HG02938 (cell line): ENCODE measurements around the gene GABARAPL2.

ENCODE experiments used
- ATAC-seq: cut with Tn5 transposase; IDR thresholded peaks from one replicate; pipeline ENCODE4 v1.9.1; 2021; ENCODE audit warnings: mild to moderate bottlenecking, moderate library complexity; ENCODE audit not compliant: unreplicated experiment

Gene GABARAPL2

DNA sequence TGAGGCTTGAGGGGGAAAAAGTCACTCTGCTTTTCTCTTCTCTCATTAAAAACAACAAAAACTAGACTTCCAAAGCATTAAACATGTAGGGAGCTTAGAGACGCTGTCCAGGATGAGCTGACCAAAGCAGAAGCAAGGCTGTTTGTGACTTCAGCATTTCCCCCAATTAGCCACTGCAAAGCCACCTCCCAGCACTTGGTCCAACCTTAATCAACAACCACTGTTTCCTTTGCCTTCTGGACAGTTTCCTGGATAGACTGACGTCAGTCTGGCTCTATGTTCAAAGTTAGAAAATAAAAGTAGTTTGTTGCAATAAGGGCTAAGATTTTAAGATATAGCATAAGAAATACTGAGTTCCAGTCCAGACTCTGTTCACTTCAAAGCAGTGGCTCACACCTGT lies 13.2 kb upstream of the GABARAPL2 start:
- no peak for ATAC-seq

DNA sequence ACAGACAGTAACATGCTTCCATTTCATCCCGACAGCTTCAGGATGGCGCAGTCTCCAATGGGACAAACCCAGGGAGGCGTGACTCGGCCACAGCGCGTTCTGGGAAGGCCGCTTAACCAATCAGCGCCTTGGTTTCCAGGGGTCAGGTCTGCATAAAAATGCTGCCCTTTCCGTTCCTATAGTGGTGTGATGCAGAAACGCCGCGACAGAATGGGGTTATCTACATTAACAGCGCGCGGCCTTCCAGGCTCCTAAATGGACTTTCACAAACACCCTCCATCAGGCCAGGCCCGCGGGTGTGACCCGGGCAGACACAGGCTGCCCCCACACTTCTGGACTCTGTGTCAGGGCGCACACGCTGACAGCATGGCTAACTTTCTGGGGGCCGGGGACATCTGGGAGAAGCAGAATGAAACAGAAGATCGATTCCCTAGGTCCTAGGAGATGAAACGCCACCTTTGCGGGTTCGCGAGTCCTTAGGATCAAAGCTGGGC lies 10.9 kb upstream of the GABARAPL2 start:
- ATAC-seq = peak; percentile 20

DNA sequence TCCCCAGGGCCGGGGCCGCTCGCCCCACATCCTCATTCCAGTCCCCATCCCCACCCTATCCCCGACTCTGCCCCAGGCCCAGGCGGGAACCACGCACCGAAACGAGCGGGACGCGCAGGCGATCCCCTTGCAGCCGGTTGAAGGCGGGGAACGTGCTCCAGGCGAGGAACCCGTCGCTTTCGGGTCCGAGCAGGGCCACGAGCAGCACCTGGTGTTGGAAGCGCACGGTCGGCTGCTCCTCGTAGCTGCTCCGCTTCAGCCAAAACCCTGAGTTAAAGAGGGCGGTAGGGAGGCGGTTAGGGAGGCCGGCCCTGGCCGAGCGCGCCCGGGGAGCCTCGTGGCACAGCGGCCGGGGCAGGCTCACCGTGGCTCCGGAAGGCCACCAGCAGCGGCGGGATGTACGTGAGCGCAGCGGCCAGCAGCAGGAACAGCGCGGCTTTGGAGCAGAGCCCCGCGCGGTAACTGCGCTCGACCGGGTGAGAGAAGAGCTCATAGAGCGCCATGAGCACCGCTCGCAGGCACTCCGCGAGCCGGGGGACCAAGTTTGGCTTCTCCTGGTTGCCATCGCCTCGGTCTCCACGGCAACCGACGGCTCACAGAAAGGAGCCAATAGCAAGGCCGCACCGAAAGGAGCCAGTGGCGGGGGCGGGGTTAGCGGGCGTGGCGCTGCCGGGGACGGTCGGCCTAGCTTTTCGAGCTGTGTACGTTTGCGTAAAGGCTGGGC lies 10.3 kb upstream of the GABARAPL2 start, which contains the start of gene TMEM231:
TSS of gene TMEM231 (minus strand) at position 546 of the 724 bp plus-strand sequence. CDS start at position 503, 43 bp downstream.
- peak; percentile 95 for ATAC-seq

DNA sequence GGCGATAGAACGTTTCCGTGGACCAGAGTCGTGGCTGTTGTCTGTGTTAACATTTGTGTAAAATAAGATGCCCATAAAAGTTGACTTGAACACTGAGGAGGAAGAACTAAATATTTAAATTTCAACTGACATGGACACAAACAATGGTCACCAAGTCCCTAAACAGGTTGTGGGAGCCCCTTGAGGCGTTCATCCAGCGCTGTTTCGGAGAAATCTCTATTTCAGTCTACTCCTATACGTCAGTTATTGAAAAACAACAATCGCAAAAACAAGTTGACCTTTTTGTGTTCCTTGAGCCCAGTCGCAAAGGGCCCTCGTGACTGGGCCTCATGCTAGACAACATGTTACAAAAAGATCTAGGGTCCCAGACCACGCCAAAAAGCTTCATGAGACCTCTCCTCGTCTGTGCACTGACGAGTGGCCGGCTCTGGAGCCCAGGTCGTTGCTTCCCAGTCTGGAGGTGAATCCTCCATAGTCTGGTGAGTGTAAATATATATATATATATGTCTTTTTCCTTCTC lies 9.7 kb upstream of the GABARAPL2 start:
- ATAC-seq = no peak

DNA sequence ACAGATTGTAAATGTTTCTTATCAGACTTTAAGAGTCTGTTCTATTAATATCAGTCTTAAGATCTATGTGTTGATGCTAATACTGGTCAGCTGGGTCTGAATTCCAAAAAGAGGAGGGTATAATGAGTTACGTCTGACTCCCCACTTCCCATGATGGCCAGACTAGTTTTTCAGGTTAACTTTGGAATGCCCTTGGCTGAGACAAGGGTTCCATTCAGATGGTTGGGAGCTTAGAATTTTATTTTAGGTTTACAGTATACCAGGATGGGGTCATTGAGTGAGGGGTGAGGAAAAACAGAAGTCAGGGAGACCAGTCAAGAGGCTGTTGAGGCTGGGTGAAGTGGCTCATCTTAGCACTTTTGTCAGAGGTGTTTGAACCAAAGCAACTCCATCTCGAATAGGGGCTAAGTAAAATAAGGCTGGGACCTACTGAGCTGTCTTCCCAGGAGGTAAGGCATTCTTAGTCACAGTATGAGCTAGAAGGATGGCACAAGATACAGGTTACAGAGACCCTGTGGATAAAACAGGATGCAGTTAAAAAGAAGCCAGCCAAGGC lies 7.3 kb upstream of the GABARAPL2 start:
- no peak for ATAC-seq

DNA sequence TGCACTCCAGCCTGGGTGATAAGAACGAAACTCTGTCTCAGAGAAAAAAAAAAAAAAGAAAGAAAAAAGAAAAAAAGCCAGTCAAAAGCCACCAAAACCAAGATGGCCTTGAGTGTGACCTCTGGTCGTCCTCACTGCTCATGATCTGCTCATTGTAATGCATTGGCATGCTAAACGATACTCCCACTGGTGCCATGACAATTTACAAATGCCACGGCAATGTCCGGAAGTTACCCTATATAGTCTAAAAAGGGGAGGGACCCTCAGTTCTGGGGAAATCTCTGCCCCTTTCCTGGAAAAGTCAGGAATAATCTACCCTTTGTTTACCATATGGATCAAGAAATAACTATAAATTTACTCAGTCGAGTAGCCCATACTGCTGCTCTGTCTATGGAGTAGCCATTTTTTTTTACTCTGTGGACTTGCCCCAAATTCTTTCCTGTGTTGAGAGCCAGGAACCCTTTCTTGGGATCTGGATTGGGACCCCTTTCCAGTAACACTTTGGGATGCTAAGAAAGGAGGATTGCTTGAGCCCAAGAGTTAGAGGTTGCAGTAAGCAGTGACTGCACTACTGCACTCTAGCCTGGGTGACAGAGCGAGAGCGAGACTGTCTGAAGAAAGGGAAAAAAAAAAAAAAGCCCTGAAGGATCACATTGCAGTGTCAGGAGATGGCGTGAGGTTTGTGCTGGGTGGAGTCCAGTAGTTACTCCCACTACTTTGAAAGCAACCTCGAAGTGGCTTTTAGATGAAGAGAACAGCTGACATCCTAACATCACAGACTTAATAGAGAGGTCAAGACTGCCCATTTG lies 6.4 kb upstream of the GABARAPL2 start:
- no peak for ATAC-seq

DNA sequence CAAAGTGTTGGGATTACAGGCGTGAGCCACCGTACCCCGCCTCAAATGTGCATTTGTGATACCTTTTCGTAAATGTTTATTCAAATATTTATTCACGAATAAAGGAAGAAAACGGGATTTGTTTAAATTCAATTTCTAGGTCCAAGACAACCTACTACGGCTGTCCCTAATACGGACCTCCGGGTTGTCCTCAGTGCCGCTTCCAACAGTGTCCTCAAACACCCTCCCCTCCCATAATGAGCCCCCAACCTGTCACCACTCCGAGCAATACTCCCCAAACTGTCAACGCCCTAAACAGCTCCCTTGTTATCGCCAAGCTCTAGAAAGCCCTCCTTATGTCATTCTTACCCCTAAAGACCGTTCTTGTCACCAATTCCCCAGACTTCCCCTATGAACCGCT lies 539 bp upstream of the GABARAPL2 start:
- ATAC-seq = no peak

DNA sequence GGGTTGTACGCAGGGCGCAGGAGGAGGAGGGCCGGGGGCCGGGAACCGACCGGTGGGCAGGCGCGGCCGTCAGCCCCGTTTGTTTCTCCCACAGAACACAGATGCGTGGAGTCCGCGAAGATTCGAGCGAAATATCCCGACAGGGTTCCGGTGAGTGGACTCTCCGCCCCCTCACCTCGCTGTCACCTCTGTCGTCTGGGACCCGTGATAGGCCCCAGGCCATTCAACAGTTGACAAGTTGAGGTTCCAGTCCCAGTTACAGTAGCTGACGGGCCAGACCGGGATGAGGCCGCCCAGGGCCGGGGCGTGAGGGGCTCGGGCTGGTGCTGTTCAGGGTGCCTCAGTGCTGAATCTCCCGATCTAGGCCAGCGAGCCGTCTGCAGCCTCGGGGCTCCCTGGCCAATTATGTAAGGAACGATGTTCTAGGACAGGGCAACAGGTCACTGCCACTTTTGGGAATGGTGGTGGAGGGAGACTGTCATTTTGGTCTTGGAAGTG lies 628 bp downstream of the GABARAPL2 start:
- ATAC-seq = peak; percentile 5

DNA sequence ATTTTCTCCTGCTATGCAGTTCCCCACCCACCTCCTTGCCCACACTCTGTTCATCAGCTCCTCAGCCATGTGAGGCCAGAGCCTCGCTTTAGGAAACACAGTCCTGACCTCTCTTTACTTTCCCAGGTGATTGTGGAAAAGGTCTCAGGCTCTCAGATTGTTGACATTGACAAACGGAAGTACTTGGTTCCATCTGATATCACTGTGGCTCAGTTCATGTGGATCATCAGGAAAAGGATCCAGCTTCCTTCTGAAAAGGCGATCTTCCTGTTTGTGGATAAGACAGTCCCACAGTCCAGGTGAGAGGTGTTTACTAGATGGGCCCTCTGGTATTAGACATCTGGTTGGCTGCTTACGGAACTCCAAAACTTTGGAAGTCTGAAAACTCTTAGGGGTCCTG lies 1.7 kb downstream of the GABARAPL2 start:
- no peak for ATAC-seq

DNA sequence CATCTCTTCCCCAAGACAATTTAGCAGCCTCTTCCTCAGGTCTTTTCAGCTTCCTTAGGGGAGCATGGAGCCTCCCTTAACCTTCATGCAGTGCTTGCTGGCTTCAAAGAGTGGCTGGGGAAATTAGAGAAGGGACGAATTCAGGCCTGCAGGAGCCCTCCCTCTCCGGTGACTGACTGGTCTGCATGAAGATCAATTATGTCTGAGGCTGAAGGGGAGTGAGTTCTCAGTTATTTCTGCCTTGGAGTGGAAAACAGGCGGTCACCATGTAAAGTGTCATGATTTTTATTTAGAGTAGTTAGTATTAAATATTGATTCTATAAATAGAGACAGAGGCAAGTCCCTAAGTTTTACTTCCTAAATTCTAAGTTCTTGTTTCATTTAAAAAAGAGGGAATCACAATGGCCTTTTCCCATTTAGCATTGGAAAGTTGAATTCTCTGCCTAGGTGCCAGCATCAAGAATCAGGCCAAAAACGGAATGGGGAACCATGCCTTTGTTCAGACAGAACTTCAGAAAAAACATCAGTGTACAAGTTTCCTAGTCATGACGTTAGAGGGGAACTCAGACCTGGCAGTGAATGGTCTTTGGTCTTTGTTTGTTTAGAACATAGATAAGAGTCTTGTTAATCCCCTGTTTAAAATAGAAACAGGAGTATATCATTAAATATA lies 4.4 kb downstream of the GABARAPL2 start:
- ATAC-seq = no peak

DNA sequence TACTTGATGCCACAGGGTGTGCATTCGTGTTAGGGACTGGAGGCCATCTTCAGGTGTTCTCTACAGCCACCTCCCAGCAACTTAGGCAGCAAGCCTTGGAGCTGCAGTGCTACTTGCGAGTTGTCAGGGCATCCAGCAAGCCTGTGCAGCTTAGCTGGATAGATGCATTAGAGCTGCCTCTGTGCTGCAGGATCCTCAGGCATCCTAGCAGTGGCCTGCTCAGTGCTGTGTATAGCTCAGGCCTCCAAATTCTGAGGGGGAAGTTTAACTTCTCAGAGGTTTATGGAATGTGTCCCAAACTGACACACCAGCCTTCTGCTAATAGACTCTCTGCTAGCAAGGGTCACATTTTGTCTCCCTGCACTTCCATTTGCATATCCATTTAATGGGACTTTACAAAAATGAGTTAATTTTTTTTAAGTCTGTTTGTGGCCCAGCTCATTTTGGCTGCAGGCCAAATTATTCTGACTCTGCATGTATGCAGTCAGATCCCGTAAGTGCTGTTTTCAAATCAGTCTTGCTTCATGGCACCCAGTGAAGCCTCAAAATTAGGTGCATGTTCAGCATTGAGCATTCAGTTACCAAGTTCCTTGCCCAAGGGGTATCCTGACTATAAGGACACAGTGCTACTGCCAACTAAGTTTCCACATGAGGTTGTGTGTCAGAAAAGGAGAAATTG lies 6.8 kb downstream of the GABARAPL2 start:
- ATAC-seq = no peak

DNA sequence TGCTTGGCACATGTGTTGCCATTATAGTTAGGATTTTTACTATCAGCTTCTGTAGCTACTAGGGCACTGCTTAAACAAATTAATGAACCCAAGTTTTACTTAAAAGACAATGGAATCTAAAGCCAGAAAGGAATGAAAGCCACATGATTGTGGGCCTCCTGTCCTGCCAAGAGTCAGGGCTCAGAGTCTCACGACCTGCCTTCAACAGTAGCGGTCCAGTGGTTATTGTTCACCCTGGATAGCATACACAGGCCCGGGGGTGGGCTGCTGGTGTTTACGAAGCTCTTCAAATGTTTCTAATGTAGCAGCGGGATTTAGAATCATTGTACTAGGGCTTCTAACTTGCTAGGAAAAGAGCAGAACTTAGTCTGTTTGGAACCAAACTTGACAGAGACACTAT lies 7.8 kb downstream of the GABARAPL2 start:
- no peak for ATAC-seq

DNA sequence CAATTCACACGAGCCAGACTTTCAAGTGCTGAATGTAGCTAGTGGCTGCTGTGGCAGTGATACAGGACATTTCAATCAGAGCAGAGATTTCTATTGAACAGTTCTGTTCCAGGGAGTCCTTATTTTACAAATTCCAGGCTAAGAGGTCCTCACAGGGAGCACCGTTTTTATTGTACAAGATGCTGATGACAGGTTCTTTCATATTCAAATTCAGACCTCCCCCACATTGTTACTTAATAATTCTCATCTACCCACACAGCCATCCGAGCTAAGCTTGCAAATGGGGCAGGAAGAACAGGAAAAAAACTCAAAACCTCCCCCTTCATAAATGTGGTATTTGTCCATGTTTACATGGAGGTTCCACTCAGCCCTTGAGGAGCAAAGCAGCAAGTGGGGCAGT lies 9.8 kb downstream of the GABARAPL2 start:
- ATAC-seq = no peak

DNA sequence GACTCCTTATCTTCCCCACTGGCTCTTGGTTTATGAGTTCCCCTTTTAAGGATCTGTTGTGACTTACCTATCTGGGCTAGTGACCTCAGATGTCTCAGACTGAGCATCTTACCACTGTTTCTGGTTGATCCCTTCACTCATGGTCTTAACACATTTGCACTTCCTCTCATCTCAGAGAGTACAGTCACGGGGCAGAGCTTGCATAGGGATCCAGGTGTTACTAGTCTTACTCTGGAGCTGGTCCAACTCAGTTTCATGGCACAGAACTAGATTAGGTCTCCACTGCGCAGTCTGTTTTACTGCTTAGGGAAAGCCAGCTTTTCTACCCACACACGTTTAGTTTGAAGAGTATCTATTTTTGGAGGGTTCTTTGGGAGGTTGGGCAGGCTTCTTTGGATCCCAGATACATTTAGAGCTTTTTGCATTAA lies 10.2 kb downstream of the GABARAPL2 start:
- peak; percentile 56 for ATAC-seq

DNA sequence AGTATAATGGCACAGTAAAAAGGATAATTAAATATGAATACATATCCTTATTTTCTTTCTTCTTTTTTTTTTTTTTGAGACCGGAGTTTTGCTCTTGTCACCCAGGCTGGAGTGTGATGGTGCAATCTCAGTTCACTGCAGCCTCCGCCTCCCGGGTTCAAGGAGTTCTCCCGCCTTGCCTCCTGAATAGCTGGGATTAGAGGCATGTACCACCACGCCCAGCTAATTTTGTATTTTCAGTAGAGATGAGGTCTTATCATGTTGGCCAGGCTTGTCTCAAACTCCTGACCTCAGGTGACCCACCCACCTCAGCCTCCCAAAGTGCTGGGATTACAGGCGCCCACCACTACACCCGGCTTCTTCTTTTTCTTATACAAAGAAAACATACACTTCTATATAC lies 12.0 kb downstream of the GABARAPL2 start:
- no peak for ATAC-seq

DNA sequence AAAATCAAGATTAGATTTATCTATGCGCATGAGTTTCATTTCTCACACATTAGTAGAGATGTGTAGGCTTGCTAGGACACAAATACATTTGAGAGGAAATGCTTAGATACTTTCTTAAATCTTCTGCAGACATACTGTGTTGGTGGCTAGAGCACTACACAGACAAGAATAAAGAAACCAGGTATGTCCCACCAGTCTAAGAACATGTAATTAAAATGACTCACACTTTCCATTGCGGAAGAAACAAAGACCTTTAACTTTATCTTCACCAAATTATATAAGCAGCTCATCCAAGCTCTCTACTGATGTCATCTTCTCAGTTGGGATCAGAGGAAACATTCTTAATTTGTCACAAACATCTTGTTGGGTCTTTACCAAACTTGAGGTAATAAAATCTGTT lies 12.5 kb downstream of the GABARAPL2 start:
- no peak for ATAC-seq

DNA sequence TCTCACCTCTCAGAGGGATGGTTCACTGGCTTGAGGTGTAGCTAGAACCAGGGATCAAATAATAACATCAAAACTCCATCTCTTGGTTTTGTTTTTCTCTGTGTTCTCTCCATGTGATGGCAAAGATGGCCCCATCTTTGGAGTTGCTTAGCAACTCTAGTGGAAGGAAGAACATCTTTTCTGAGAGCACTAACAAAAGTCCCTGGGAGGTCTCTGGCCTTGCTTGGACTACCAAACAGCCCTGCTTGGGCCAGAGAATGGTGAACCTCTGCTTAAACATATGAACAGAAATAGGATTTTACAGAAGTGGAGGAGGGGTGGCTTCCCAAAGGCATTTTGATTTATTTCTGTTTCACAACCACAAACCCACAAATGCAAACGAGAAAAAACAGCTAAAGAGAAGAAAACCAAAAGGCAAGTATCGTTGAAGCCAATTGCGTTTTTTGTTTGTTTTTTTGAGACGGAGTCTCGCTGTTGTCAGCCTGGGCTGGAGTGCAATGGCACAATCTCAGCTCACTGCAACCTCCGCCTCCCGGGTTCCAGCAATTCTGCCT lies 13.2 kb downstream of the GABARAPL2 start:
- ATAC-seq = no peak

DNA sequence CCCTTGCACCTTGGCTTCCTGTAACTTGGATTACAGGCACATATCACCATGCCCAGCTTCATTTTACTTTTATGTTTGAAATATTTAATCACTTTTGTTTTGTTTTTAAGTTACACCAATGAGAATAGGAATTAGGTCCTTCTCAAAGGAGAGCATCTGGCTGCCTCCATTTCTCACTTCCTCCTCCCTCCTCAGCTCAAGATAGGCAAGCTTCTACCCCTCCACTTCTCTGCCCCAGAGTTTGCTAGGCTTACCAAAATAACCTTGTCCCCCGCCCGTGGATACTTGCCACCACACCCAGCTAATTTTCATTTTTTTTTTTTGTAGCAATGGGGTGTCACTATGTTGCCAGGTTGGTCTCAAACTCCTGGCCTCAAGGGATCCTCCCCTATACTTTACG lies 17.9 kb downstream of the GABARAPL2 start:
- ATAC-seq = no peak

DNA sequence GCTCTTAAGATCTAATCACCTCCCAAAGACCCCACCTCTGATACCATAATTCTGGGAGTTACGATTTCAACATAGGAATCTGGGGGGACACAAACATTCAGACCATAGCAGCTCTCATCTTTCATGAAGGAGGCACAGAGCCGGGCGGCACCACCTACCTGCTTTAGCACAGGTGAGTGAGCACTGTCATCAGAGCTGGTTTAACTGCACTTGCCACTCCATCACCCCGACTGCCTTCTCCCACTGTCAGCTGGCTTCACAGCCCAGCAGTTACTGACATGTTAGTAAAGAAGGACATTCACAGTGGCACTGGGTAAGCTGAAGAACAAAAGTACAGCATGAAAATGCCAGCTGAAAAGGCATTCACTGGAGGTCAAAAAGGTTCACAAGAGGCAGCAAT lies 22.5 kb downstream of the GABARAPL2 start:
- ATAC-seq = no peak

DNA sequence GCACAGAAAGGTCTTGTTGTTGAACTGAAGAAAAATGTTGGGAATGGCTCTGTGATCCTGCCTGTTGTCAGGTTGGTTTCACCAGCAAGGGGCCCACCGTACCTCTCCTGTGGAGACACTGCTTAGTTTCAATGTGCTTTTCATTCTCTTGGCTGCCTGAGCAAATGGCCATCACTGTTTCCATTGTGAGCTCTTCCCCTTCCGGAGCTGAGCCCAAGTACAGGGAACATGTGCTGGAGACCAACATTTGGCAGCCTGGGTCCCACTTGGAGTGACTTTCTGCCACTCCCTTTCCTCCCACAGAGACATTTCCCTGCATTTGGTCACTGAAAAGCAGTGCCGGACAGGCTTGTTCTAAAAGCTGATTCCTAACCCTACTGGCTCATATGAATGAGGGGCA lies 23.1 kb downstream of the GABARAPL2 start:
- no peak for ATAC-seq
